Fibroblast of the aortic adventitia (primary cell): ENCODE data around the gene CYTH1. TPM values are rescaled to one million over a fixed set of nuclear protein-coding genes. Genes with fewer than 3 reads are reported as not detected.

Source experiments
- DNase-seq: peaks from one replicate; pipeline ENCODE4 v3.0.0-alpha.2; 2010; ENCODE audit warnings: low read depth
- H3K4me3 ChIP-seq: 2 replicates; pipeline ENCODE4 v1.5.1; 2011; ENCODE audit warnings: low read depth, mild to moderate bottlenecking, control low read depth, low read length, moderate library complexity
- CTCF ChIP-seq: IDR thresholded peaks from 2 replicates; pipeline ENCODE4 v1.5.1; 2011; ENCODE audit warnings: mild to moderate bottlenecking, low read length, control low read depth, inconsistent platforms; ENCODE audit not compliant: insufficient read depth
- total RNA-seq: library from RNA; depleted of rRNA; stranded (reverse); fragments of >200 nt; gene quantifications from 2 replicates; pipeline ENCODE4 v1.2.3, GENCODE V29; 2012; ENCODE audit warnings: low replicate concordance

Gene CYTH1
- total RNA-seq, 1 donor = 13.8 TPM

GRCh38 chr17:78716292-78716691 is 65.8 kb downstream of the CYTH1 start:
- DNase-seq = no peak
- H3K4me3 ChIP-seq = no peak overlapping the region
- TF ChIP-seq CTCF = no peak

GRCh38 chr17:78715876-78716275 is 66.2 kb downstream of the CYTH1 start:
- no peak for TF ChIP-seq CTCF
- no peak for DNase-seq

DNA sequence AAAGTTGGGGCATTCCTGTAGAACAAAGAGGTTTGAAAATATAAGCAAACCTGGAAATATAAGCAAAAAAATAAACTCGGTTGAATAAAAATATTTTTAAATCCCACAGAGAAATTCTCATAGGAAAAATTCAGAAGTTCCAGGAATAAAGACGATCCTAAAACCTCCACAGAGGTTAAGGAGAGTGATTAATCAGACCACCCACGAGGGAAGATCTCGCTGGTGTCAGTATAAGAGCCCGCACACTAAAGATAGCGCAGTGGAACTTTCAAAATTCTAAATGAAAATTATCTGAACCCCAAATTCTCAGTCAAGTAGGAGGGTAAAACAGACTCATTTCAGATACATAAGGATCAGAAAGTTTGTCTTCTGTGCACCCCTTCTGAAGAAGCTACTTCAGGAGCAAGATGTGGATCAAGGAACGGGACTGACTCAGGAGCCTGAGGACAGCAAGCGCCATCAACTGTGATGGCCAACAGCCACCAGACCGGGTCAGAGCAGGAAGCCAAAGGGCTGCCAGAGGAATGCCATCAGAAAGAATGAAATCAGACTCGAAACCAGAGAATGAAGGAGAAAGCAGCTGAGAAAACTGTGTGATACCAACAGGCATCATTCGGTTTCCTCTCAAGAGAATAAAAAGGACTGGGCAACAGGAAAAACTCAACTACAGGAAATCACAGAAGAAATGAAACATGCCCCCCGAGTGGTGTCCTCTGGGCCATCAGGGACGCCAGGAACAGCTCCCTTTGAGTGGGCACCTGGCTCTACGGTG is 66.9 kb downstream of the CYTH1 start:
- no peak for DNase-seq
- no peak overlapping the region for H3K4me3 ChIP-seq
- no peak for TF ChIP-seq CTCF

More at GRCh38 chr17:78715876-78716275, 66.2 kb downstream of the CYTH1 start:
- no peak overlapping the region for H3K4me3 ChIP-seq

- DNase-seq = no peak
- H3K4me3 ChIP-seq = no peak overlapping the region
- TF ChIP-seq CTCF = no peak
Measured at GRCh38 chr17:78714534-78714933, 67.5 kb downstream of the CYTH1 start.

DNA sequence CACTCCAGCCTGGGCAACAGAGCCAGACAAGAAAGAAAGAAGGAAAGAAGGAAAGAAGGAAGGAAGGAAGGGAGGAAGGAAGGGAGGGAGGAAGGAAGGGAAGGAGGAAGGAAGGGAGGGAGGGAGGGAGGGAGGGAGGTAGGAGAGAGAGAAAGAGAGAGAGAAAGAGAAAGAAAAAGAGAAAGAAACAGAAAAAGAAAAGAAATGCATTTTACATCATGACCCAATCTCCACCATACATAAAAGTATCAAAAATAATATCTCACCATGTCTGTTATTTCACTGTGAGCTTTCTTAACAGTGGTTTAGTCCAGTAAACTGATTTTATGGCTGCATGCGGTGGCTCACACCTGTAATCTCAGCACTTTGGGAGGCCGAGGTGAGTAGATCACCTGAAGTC is 70.0 kb downstream of the CYTH1 start:
- H3K4me3 ChIP-seq = no peak overlapping the region
- DNase-seq = no peak
- TF ChIP-seq CTCF = no peak

DNA sequence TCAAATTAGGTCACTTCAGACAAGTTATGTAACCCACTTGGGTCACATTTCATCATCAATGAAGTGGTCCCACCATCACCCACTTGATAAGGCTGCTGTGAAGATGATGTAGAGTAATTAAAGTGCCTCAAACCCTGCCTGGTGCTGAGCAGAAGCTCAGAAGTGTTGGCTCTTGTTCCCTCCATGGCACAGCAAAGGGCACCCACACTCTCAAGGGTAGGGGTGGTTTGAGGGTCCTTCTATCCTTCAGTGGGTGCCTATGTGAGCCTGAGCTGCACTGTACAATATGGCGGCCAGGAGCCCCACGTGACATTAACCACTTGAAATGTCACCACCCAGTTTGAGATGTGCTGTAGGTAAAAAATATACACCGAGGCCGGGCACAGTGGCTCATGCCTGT is 71.5 kb downstream of the CYTH1 start:
- DNase-seq = no peak
- H3K4me3 ChIP-seq = no peak overlapping the region
- no peak for TF ChIP-seq CTCF

DNA sequence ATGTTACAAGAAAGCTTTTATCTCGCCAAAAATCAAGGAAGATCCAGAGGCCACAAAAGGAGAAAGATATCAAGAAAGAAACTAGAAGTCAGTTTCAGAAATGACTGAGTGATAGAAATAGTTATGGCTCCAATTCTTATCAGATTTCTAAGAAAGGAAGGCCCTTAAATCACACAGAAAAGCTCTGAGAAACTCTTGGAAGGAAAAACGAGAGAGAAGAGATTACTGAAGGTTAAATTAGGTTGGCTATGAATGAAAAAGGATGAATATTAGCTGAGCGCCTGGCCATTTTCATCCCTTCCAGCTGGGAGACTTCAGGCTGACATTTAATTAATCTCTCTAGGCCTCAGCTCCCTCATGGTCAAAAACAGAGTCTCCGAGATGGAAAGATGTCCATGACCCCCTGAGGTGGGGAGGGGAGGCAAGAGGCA is 72.3 kb downstream of the CYTH1 start:
- no peak for TF ChIP-seq CTCF
- H3K4me3 ChIP-seq = no peak overlapping the region
- no peak for DNase-seq
